OCI-LY3 (cell line): ENCODE results near the gene BRAF.

ENCODE experiments used
- EZH2phosphoT487 ChIP-seq: fragments of 200-600 bp; shearing (Covaris generic); IDR thresholded peaks from 2 replicates; pipeline ENCODE4 v1.6.1; 2018; ENCODE audit warnings: antibody characterized with exemption, mixed run types, low read depth
- TF ChIP-seq, protein P1 (sequence below): fragments of 200-600, 300-600 bp; sonication (generic); IDR thresholded peaks from 2 replicates; pipeline ENCODE4 v1.5.1; 2014; ENCODE audit warnings: antibody characterized with exemption, low read length, low read depth

DNA sequence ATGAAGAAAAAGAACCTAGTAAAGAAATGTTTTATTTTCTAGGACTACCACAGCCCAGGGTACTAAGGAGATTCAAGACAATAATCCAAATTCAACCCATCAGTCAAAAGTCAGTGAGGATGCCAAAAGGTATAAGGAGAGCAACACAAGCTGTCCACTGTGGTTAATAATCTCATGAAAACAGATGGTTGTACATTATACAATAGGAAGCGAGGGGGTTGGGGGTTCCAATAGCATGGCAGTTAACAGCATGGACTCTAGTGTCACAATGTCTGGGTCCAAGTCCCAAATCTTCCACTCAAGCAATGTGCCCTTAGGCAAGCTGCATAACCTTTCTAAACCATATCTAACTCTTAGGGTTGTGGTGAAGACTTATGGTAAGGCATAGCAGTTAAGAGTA, 35.1 kb downstream of the BRAF start:
- TF ChIP-seq, protein P1, sequence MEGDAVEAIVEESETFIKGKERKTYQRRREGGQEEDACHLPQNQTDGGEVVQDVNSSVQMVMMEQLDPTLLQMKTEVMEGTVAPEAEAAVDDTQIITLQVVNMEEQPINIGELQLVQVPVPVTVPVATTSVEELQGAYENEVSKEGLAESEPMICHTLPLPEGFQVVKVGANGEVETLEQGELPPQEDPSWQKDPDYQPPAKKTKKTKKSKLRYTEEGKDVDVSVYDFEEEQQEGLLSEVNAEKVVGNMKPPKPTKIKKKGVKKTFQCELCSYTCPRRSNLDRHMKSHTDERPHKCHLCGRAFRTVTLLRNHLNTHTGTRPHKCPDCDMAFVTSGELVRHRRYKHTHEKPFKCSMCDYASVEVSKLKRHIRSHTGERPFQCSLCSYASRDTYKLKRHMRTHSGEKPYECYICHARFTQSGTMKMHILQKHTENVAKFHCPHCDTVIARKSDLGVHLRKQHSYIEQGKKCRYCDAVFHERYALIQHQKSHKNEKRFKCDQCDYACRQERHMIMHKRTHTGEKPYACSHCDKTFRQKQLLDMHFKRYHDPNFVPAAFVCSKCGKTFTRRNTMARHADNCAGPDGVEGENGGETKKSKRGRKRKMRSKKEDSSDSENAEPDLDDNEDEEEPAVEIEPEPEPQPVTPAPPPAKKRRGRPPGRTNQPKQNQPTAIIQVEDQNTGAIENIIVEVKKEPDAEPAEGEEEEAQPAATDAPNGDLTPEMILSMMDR, result no peak
- TF ChIP-seq EZH2phosphoT487, result no peak
